Keratinocyte (primary cell): ENCODE results near the gene TAOK2. TPM values are rescaled to one million over a fixed set of nuclear protein-coding genes. Genes with fewer than 3 reads are reported as not detected.

Source experiments
- DNase-seq: peaks from one replicate; pipeline ENCODE4 v3.0.0-alpha.2; 2011; ENCODE audit warnings: low read depth, missing footprints, low spot score
- FAIRE-seq: peaks from 2 replicates; lab custom pipeline; 2011; peaks lifted over from hg19 to GRCh38; lab: Jason Lieb, UNC
- H2AFZ ChIP-seq: 2 replicates; pipeline ENCODE4 v1.6.0; 2012; ENCODE audit warnings: low read length, control low read depth, inconsistent platforms; ENCODE audit not compliant: control insufficient read depth
- H3K27ac ChIP-seq: 2 replicates; pipeline ENCODE4 v1.5.1; 2011; ENCODE audit warnings: low read length; ENCODE audit not compliant: control insufficient read depth, insufficient read depth
- H3K27me3 ChIP-seq: 3 replicates; pipeline ENCODE4 v1.6.0; 2011; ENCODE audit warnings: low read length; ENCODE audit not compliant: control insufficient read depth, insufficient read depth; ENCODE audit errors: extremely low read depth
- H3K36me3 ChIP-seq, 2 experiments: 2 replicates in 1 of 2; 3 replicates in 1 of 2; pipeline ENCODE4 v1.5.1; 2011; ENCODE audit warnings: low read length in 2 of 2, mild to moderate bottlenecking in 1 of 2; ENCODE audit not compliant: control insufficient read depth in 2 of 2, insufficient read depth in 2 of 2; ENCODE audit errors: extremely low read depth in 1 of 2
- H3K4me1 ChIP-seq: 3 replicates; pipeline ENCODE4 v1.5.1; 2011; ENCODE audit warnings: low read length; ENCODE audit not compliant: control insufficient read depth, insufficient read depth; ENCODE audit errors: extremely low read depth
- H3K4me2 ChIP-seq: 3 replicates; pipeline ENCODE4 v1.6.0; 2011; ENCODE audit warnings: low read depth, low read length; ENCODE audit not compliant: control insufficient read depth, insufficient read depth; ENCODE audit errors: extremely low read depth
- H3K4me3 ChIP-seq, 3 experiments: fragments of 200-600 bp in 1 of 3; sonication (generic) in 1 of 3; 2 replicates in 2 of 3; 3 replicates in 1 of 3; pipeline ENCODE4 v1.5.1; 2011 to 2016; ENCODE audit warnings: low read length in 3 of 3, mild to moderate bottlenecking in 3 of 3, control low read depth in 2 of 3, inconsistent platforms in 1 of 3, low read depth in 1 of 3, mixed read lengths in 1 of 3, mixed run types in 1 of 3, moderate library complexity in 1 of 3; ENCODE audit not compliant: control insufficient read depth in 2 of 3, insufficient read depth in 2 of 3; ENCODE audit errors: extremely low read depth in 1 of 3
- H3K79me2 ChIP-seq: 2 replicates; pipeline ENCODE4 v1.6.0; 2012; ENCODE audit warnings: low read length; ENCODE audit not compliant: control insufficient read depth, insufficient read depth
- H3K9ac ChIP-seq: 3 replicates; pipeline ENCODE4 v1.6.0; 2011; ENCODE audit warnings: low read length; ENCODE audit not compliant: control insufficient read depth, insufficient read depth; ENCODE audit errors: extremely low read depth
- H3K9me1 ChIP-seq: 3 replicates; pipeline ENCODE4 v1.6.0; 2011; ENCODE audit warnings: low read length; ENCODE audit not compliant: control insufficient read depth, insufficient read depth; ENCODE audit errors: extremely low read depth
- H3K9me3 ChIP-seq: 2 replicates; pipeline ENCODE4 v1.5.1; 2012; ENCODE audit warnings: low read depth, low read length; ENCODE audit not compliant: control insufficient read depth
- H4K20me1 ChIP-seq: 3 replicates; pipeline ENCODE4 v1.6.0; 2011; ENCODE audit warnings: low read length; ENCODE audit not compliant: control insufficient read depth, insufficient read depth; ENCODE audit errors: extremely low read depth
- CTCF ChIP-seq, 3 experiments: IDR thresholded peaks in 1 of 3; conservative IDR thresholded peaks in 1 of 3; optimal IDR thresholded peaks in 1 of 3; 2 replicates in 2 of 3; 3 replicates in 1 of 3; pipeline versions ENCODE3 to v1.5.1; 2011; ENCODE audit warnings: low read length in 3 of 3, mild to moderate bottlenecking in 3 of 3, moderate library complexity in 2 of 3, control low read depth in 1 of 3, inconsistent platforms in 1 of 3; ENCODE audit not compliant: insufficient read depth in 2 of 3; ENCODE audit errors: extremely low read depth in 1 of 3
- EZH2 ChIP-seq: IDR thresholded peaks from one replicate; pipeline ENCODE4 v1.6.1; 2012; ENCODE audit warnings: inconsistent platforms, mild to moderate bottlenecking, low read length, moderate library complexity
- dilution Hi-C: fragments of 300-500 bp; cut with MboI; formaldehyde crosslinking; loops from one replicate; pipeline ENCODE4 v1.7.0; 2020; ENCODE audit warnings: low sequenced_read_pairs; ENCODE audit not compliant: extremely low pct_ligation_motif_present
- polyA plus RNA-seq, 5 experiments: library from polyadenylated mRNA; depleted of rRNA in 3 of 5; stranded (reverse) in 3 of 5; stranded (forward) in 1 of 5; unstranded in 1 of 5; fragments of >200 nt; gene quantifications; 1 replicate in 1 of 5; 2 replicates in 3 of 5; 3 replicates in 1 of 5; pipeline versions ENCODE4 v1.2.1 to v1.2.3, GENCODE V29; 2011 to 2012; ENCODE audit warnings: missing spikeins in 2 of 5, low read depth in 1 of 5, low replicate concordance in 1 of 5

Gene TAOK2
- polyA plus RNA-seq, 1 donor (not counting 4 experiments of a cell fraction or from before 2014, with no cell fraction given) = 13.8 TPM

- Histone ChIP-seq H3K27ac (no peak overlapping the region), H3K9me1 (no peaks in the 10 kb centered on the region), H3K4me1 (peaks cover 7% of the 10 kb centered on the region), H3K4me2 (no peak overlapping the region), H3K4me3 (no peak overlapping the region), H2AFZ (no peak overlapping the region), H3K9ac (no peak overlapping the region), H3K9me3 (no peaks in the 10 kb centered on the region), H3K79me2 (no peaks in the 10 kb centered on the region), H3K27me3 (no peaks in the 10 kb centered on the region), H4K20me1 (no peaks in the 10 kb centered on the region), H3K36me3 (peaks cover 50 to 60% of the 10 kb centered on the region in 2 experiments)
- no peak for DNase-seq
- FAIRE-seq = no peak
- dilution Hi-C loops = no loop called here
- TF ChIP-seq EZH2 = no peak
- TF ChIP-seq CTCF (optimal IDR thresholded peaks at IDR 0.05 in 1 of 3, IDR thresholded peaks at IDR 0.05 in 1 of 3, conservative IDR thresholded peaks at IDR 0.05 in 1 of 3; ENCODE audit: extremely low read depth in 1 of 3, insufficient read depth in 2 of 3, low read length in 3 of 3) = no peak
Observed at GRCh38 chr16:29989111-29989858, 15.6 kb downstream of the TAOK2 start.

GRCh38 chr16:29990034-29990433, 16.4 kb downstream of the TAOK2 start:
- no peaks in the 10 kb centered on the region for H3K9me1 ChIP-seq
- FAIRE-seq (no peak), DNase-seq (no peak)
- no peak overlapping the region for H2AFZ ChIP-seq
- H3K9me3 ChIP-seq = no peaks in the 10 kb centered on the region
- no peak for TF ChIP-seq CTCF (optimal IDR thresholded peaks at IDR 0.05 in 1 of 3, IDR thresholded peaks at IDR 0.05 in 1 of 3, conservative IDR thresholded peaks at IDR 0.05 in 1 of 3; ENCODE audit: extremely low read depth in 1 of 3, insufficient read depth in 2 of 3, low read length in 3 of 3)
- no peak for TF ChIP-seq EZH2
- H3K9ac ChIP-seq = no peak overlapping the region
- H4K20me1 ChIP-seq = no peaks in the 10 kb centered on the region
- no peak overlapping the region for H3K27ac ChIP-seq
- no peaks in the 10 kb centered on the region for H3K79me2 ChIP-seq
- dilution Hi-C loops = no loop called here
- H3K4me2 ChIP-seq = no peak overlapping the region
- H3K4me3 ChIP-seq = no peak overlapping the region
- H3K36me3 ChIP-seq = peaks cover 44 to 60% of the 10 kb centered on the region in 2 experiments
- peaks cover 14% of the 10 kb centered on the region for H3K4me1 ChIP-seq
- H3K27me3 ChIP-seq = no peaks in the 10 kb centered on the region
